AG09319 (cell line): Measurements from ENCODE around the gene SPARC.

ENCODE experiments used
- DNase-seq: peaks from one replicate; pipeline ENCODE4 v3.0.0-alpha.2; 2010; ENCODE audit warnings: low read depth; ENCODE audit errors: extremely low read depth
- TF ChIP-seq, protein P1 (sequence below): IDR thresholded peaks from 2 replicates; pipeline ENCODE4 v1.5.1; 2011; ENCODE audit warnings: low read depth, mild to moderate bottlenecking, inconsistent platforms, low read length, moderate library complexity

Gene SPARC

DNA sequence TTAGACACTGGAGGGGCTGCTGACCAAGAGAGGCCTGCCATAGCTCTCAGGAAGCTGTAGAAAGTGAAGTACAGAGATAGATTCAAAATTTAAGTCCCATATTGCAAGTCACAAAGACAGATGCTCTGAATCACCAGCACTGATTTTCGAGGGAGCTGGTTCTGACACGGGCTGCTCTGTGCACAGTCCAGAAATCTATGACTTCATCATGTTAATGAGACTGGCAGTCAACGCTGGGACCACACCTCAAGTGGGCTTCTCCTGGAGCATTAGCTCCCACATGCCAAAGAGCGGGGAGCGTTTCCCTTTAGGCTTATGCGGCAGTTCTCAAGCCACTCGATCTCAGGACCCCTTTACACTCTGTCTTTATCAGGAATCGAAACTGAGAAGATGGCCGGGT is 61.4 kb downstream of the SPARC start:
- DNase-seq, result no peak
- TF ChIP-seq, protein P1, sequence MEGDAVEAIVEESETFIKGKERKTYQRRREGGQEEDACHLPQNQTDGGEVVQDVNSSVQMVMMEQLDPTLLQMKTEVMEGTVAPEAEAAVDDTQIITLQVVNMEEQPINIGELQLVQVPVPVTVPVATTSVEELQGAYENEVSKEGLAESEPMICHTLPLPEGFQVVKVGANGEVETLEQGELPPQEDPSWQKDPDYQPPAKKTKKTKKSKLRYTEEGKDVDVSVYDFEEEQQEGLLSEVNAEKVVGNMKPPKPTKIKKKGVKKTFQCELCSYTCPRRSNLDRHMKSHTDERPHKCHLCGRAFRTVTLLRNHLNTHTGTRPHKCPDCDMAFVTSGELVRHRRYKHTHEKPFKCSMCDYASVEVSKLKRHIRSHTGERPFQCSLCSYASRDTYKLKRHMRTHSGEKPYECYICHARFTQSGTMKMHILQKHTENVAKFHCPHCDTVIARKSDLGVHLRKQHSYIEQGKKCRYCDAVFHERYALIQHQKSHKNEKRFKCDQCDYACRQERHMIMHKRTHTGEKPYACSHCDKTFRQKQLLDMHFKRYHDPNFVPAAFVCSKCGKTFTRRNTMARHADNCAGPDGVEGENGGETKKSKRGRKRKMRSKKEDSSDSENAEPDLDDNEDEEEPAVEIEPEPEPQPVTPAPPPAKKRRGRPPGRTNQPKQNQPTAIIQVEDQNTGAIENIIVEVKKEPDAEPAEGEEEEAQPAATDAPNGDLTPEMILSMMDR, result no peak

DNA sequence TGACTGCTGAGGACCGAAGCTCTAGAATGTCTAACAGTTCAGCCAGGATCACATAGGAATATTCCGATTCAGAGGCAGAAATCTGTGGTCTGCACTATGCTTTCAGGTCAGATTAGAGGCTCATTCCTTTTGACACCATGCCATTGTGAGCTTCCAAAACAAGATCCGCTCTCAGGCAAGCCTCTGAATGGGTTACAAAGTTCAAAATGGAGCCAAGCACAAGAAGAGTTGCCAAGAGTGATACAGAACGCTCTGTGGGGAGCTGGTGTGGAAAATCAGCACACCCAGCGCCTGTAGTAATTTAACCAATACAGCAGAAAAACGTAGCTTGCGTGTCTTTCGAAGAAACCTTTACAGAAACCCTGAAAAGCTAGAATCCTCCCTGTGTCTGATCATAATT is 62.2 kb downstream of the SPARC start:
- DNase-seq, result no peak
- TF ChIP-seq, protein P1, result no peak

DNA sequence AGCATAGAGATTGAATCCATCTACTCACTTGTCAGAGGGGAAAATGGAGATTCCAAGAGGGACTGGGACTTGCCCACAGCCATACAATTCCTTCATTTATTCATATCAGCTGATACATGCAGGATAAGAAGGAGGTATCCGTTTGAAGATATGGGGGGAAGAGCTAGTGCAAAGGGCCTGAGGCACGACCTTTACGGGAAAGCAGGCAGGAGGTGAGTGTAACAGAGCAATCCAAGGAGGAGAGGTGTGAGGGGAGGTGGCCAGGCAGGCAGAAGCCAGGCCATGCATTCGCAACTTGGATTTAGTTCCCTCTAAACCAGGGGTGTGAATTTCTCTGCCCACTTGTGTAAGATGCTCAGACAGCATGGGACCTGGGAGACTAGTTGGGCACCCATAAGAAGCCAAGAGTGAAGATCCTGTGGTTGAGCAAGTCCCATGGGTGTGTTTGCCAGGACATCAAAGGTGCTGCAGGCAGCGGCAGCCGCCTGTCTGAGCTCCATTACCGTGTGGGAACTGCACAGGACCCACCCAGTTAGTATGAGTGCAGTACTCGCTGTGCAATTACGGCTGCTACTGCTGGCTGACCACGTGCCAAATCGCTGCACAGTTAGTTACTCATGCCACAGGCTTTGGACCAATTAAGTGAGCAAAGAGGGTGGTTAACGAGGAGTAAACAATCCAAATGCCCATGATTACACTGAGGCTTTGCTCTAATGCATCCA is 64.2 kb downstream of the SPARC start:
- no peak for DNase-seq
- TF ChIP-seq, protein P1, result no peak

- DNase-seq, result no peak
- TF ChIP-seq, protein P1, result no peak
Measured at GRCh38 chr5:151620461-151620840, 66.3 kb downstream of the SPARC start.

GRCh38 chr5:151619812-151620460 is 66.8 kb downstream of the SPARC start:
- no peak for DNase-seq
- TF ChIP-seq, protein P1, result no peak

DNA sequence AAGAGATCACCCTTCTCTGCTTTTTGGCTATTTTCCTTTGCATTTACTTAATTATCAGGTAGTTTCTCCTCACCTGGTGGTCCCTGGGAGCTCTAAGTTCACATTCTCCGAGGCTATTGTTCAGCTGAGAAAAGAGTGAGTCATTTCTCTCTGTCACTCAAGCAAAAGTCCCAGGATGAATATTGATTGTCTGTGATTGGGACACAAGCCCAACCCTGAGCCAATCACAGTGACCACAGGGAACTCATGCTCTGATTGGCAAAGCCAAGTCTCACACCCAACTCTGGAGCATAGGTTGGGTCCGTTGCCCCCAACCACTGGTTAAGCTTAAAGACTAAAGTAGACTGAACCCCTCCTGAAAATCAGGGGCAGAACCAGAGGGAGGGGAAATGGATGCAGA is 67.8 kb downstream of the SPARC start:
- TF ChIP-seq, protein P1, result no peak
- no peak for DNase-seq
